ENCODE data around the gene FBLN7. TPM values are rescaled to one million over a fixed set of nuclear protein-coding genes. Genes with fewer than 3 reads are reported as not detected.

Gene FBLN7
- total and polyA plus RNA-seq, 2 of the 8 experiments (the other 6 are each of a cell fraction or from before 2014, with no cell fraction given), result 0.30 to 0.77 TPM

DNA sequence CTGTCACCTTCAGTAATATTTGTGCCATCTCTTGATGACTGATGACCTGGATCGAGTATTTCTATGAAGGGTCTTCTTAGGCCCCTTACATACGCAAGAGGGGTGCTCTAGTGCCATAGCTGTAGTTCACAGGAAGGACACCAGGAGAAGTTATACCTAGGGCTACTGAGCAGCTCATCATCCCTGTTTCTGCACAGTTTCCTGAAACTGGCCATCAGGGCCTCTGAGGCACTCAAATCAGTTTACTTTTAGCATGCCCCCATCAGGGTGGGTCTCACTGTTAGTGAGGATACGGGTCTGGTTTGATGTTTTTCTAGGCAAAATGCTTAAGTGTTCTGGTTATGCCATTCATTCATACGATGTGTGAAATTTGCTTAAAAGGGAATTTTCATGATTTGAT lies 20.0 kb upstream of the FBLN7 start:
- 89% methylated on average over 4 of the region's 4 CpGs; no CpG with 5 or more reads in 1 of the 2 experiments for WGBS, 2 experiments (ENCODE audit: extremely low coverage in 1 of 2, insufficient coverage in 1 of 2, insufficient read length in 1 of 2, insufficient replicate concordance in 2 of 2, low coverage in 1 of 2, low lambda C conversion rate in 2 of 2, missing lambda C conversion rate in 1 of 2)
- Histone ChIP-seq H3K36me3 (ENCODE audit: control insufficient read depth in 2 of 4, insufficient read depth in 4 of 4, low read length in 3 of 4) (no peaks in the 10 kb centered on the region), H2AK5ac (ENCODE audit: low read depth, low read length) (no peak overlapping the region), H3K18ac (ENCODE audit: extremely low read depth, low read length) (no peak overlapping the region), H3K4me1 (replicated peaks in 1 of 4; ENCODE audit: control insufficient read depth in 3 of 4, insufficient read depth in 4 of 4, low read length in 3 of 4) (no peaks in the 10 kb centered on the region), H3K14ac (ENCODE audit: insufficient read length) (no peak overlapping the region), H3K27ac (ENCODE audit: low read depth, low read length) (no peak overlapping the region), H3K4me2 (ENCODE audit: insufficient read depth in 1 of 2, low read depth in 2 of 2, low read length in 2 of 2) (no peak overlapping the region), H2BK120ac (replicated peaks; ENCODE audit: low read depth, low read length) (no peak overlapping the region), H2BK15ac (ENCODE audit: low read length) (no peak overlapping the region), H3K79me2 (ENCODE audit: control insufficient read depth in 1 of 2, insufficient read depth in 2 of 2, low read length in 2 of 2) (no peaks in the 10 kb centered on the region), H3K9ac (replicated peaks in 1 of 4; ENCODE audit: extremely low read depth in 1 of 4, low read depth in 3 of 4, low read length in 3 of 4) (no peak overlapping the region), H3K23ac (ENCODE audit: insufficient read length) (no peak overlapping the region), H3K23me2 (ENCODE audit: low read depth, low read length) (no peaks in the 10 kb centered on the region), H2BK5ac (ENCODE audit: low read depth, low read length) (no peak overlapping the region), H3K4ac (replicated peaks; ENCODE audit: insufficient read length, low read depth, low read length) (no peak overlapping the region), H3K56ac (replicated peaks; ENCODE audit: insufficient read length, low read depth, low read length) (no peak overlapping the region), H3K9me3 (ENCODE audit: insufficient read depth in 2 of 2, low read depth in 1 of 2, low read length in 1 of 2) (0 out of 4 replicates have a peak, but pooled peaks cover 0 to 3% of the 10 kb centered on the region in 2 experiments), H3K4me3 (ENCODE audit: extremely low read depth in 1 of 4, insufficient read depth in 2 of 4, low read depth in 3 of 4, low read length in 4 of 4) (no peak overlapping the region), H2BK12ac (ENCODE audit: low read depth, low read length) (no peak overlapping the region), H2AFZ (ENCODE audit: low read length) (no peak overlapping the region), H4K8ac (ENCODE audit: extremely low read depth, insufficient read depth, low read length) (no peak overlapping the region), H2BK20ac (ENCODE audit: low read length) (no peak overlapping the region), H4K5ac (ENCODE audit: insufficient read length, low read depth, low read length) (no peak overlapping the region), H3K27me3 (replicated peaks in 1 of 4; ENCODE audit: control insufficient read depth in 3 of 4, extremely low read depth in 1 of 4, insufficient read depth in 3 of 4, low read length in 3 of 4) (no peaks in the 10 kb centered on the region), H4K20me1 (replicated peaks in 1 of 2; ENCODE audit: control insufficient read depth in 1 of 2, insufficient read depth in 2 of 2, low read length in 2 of 2) (no peaks in the 10 kb centered on the region), H3K79me1 (ENCODE audit: low read depth, low read length) (no peaks in the 10 kb centered on the region), H4K91ac (replicated peaks; ENCODE audit: insufficient read length, low read length) (no peak overlapping the region)
- DNase-seq (ENCODE audit: low read depth in 1 of 2, low spot score in 2 of 2), result no peak
- TF ChIP-seq CTCF (IDR thresholded peaks at IDR 0.05; ENCODE audit: control extremely low read depth in 1 of 3, insufficient read depth in 1 of 3, low read depth in 1 of 3, low read length in 3 of 3), result peak in 1 of 3 experiments; percentile 22; a peak in 1 of 4 replicates
- no peak for TF ChIP-seq PHF8 (conservative IDR thresholded peaks at IDR 0.05; ENCODE audit: low read depth, low read length)
- TF ChIP-seq RAD21 (IDR thresholded peaks at IDR 0.05 in 1 of 2, conservative IDR thresholded peaks at IDR 0.05 in 1 of 2; ENCODE audit: low read depth in 2 of 2, low read length in 2 of 2), result peak in 1 of 2 experiments; percentile 8; a peak in 1 of 4 replicates
- ChIA-PET CTCF (ENCODE audit: partially characterized antibody) (interaction anchor here (0.7 to 1.5 kb wide), 4 partner anchors 14 to 231 kb away, joined by 3 to 7 read pairs (median 4); no protein-coding TSS in a partner anchor), POLR2A (ENCODE audit: partially characterized antibody) (no interaction called here)
- FAIRE-seq, result no peak

Data from H1 (cell line).